Cardiac fibroblast (primary cell): ENCODE results near the gene ZNF532.
"Not testable (repeated sequence)": the region's sequence is repeated elsewhere in the genome, so short reads cannot be mapped to it uniquely, and the experiment has no call there.

Experiments used
- DNase-seq, 2 donors: peaks; one replicate each; pipeline versions ENCODE4 v3.0.0 to v3.0.0-alpha.2; 2010; ENCODE audit warnings: low read depth in 2 of 2
- H3K4me3 ChIP-seq, 2 donors: replicated peaks in 1 of 2; 1 replicate in 1 of 2; 2 replicates in 1 of 2; pipeline ENCODE4 v1.5.1; 2011; ENCODE audit warnings: low read depth in 2 of 2, low read length in 2 of 2, mild to moderate bottlenecking in 2 of 2, moderate library complexity in 1 of 2
- CTCF ChIP-seq: IDR thresholded peaks from one replicate; pipeline ENCODE4 v1.5.1; 2011; ENCODE audit warnings: low read depth, mild to moderate bottlenecking, low read length, inconsistent platforms

ZNF532 gene

DNA sequence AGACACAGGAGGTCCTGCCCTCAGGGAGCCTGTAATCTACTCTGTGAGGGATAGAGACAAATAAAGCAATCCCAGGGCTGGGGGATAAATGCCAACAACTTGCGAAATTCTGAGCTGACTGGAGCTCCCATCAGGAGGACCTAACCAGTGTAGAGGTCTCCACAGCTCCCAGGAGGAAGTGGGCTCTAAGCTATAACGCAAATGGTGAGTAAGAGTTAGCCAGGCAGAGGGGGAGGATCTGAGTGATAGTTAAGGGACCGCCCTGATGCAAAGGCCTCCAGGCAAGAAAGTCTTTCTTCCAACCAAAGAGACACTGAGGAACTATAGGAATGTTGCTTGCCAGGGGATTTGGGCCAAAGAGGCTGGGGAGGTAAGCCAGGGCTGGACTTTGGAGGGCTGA is 16.0 kb upstream of the ZNF532 start:
- H3K4me3 ChIP-seq: no peak overlapping the region
- DNase-seq: peak; percentile 70 to 74
- no peak for TF ChIP-seq CTCF

DNA sequence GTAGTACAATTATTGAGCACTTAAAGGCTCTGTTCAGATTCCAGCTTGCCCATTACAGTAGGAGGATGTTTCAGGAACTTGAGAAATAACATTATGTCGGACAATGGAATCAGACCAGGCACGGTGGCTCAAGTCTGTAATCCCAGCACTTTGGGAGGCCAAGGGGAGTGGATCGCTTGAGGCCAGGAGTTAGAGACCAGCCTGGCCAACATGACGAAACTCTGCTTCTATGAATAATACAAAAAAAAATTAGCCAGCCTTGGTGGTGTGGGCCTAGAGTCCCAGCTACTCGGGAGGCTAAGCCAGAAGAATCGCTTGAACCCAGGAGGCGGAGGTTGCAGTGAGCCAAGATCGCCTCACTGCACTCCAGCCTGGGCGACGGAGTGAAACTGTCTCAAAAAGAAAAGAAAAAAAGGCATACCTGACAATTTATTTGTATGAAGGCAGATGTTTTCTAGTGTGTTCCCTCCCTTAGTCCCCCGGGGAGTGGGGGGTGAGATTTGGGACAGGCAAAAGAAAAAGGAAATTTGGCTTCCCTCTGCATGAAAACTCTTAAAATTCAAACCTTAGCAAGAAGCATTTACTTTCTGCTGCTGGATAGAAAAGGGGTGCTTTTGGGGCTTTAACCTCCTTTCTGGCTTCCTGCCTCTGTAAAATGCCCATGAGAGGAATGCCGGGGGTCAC is 13.7 kb upstream of the ZNF532 start:
- H3K4me3 ChIP-seq: no peak overlapping the region
- TF ChIP-seq CTCF: no peak
- no peak for DNase-seq

- no peak for DNase-seq
- H3K4me3 ChIP-seq: no peak overlapping the region
- TF ChIP-seq CTCF: no peak
Measured at GRCh38 chr18:58851856-58852255, 12.8 kb upstream of the ZNF532 start.

DNA sequence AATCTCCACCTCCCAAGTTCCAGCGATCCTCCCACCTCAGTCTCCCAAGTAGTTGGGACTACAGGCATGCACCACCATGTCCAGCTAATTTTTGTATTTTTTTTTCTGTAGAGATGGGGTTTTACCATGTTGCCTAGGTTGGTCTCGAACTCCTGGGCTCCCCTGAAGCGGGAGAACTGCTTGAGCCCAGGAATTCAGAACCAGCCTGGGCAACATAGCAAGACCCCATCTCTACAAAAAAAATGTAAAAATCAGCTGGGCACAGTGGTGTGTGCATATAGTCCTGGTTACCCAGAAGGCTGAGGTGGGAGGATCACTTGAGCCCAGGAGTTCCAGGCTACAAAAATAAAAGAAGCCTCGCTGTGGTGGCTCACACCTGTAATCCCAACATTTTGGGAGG is 12.0 kb upstream of the ZNF532 start:
- no peak for TF ChIP-seq CTCF
- DNase-seq: no peak
- no peak overlapping the region for H3K4me3 ChIP-seq

GRCh38 chr18:58853561-58853960 is 11.1 kb upstream of the ZNF532 start:
- no peak for DNase-seq
- no peak overlapping the region for H3K4me3 ChIP-seq
- no peak for TF ChIP-seq CTCF

DNA sequence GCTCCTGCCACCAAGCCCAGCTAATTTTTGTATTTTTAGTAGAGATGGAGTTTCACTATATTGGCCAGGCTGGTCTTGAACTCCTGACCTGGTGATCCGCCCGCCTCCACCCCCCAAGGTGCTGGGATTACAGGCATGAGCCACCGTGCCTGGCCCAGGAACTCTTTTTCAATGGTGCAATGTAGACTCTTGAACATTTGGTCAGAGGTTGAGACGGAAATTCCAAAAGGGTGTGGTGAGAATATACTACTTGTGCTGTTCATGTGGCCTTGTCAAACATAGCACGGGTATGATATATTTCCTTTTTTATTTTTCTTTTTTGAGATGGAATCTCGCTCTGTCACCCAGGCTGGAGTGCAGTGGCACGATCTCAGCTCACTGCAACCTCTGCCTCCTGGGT is 9.2 kb upstream of the ZNF532 start:
- DNase-seq, H3K4me3 ChIP-seq: not testable (repeated sequence)

- TF ChIP-seq CTCF: no peak
- DNase-seq: peak; percentile 64 to 69
- H3K4me3 ChIP-seq: no peak overlapping the region
Measured at GRCh38 chr18:58856881-58857280, 7.8 kb upstream of the ZNF532 start.
